SU-DHL-6 (cell line): ENCODE measurements around the gene IL12RB2.

Source experiments
- CTCF ChIP-seq: fragments of 200-600 bp; sonication (generic); IDR thresholded peaks from one replicate; pipeline ENCODE4 v1.5.1; 2017; ENCODE audit warnings: antibody characterized with exemption, mild to moderate bottlenecking, low read length, moderate library complexity; ENCODE audit not compliant: insufficient read depth, poor library complexity, severe bottlenecking
- EZH2phosphoT487 ChIP-seq: fragments of 200-600 bp; sonication (generic), shearing (Covaris generic); conservative IDR thresholded peaks from 2 replicates; pipeline ENCODE4 v1.6.1; 2018; ENCODE audit warnings: mild to moderate bottlenecking, antibody characterized with exemption, low read length, moderate library complexity, mixed read lengths

DNA sequence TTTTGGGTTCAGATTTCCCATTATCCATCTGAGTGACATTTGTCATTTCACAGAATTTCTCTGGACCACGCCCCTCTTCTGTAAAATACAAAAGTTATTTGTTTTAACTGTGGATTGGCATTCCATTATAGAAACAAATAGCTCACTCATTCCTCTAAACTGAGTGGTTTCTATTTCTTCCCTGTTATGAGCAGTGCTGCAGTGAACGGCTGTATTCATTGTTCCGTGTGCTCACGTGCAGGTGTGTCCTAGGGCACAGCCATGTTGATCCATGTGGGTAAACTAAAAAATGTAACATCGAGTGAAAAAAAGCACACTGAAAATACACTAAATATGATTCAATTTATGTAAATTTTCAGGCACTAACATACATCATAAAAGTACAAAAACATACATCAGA, 27.0 kb upstream of the IL12RB2 start:
- TF ChIP-seq EZH2phosphoT487 (no peak), CTCF (no peak)
